SK-N-SH (cell line): Measurements from ENCODE around the gene RAPGEF1.

Experiments
- CTCF ChIP-seq: fragments of 200-600 bp; sonication (generic); IDR thresholded peaks from 2 replicates; pipeline ENCODE4 v1.6.1; 2017; ENCODE audit warnings: antibody characterized with exemption, mild to moderate bottlenecking, moderate library complexity
- EP300 ChIP-seq, 2 experiments: IDR thresholded peaks; 2 replicates each; pipeline versions ENCODE4 v1.4.0 to v1.6.1; 2012; ENCODE audit warnings: borderline replicate concordance in 1 of 2, low read depth in 1 of 2, low read length in 1 of 2
- FOXM1 ChIP-seq: IDR thresholded peaks from 2 replicates; pipeline ENCODE4 v1.4.0; 2012; ENCODE audit warnings: low read depth, mild to moderate bottlenecking
- MAX ChIP-seq: IDR thresholded peaks from 2 replicates; pipeline ENCODE4 v1.4.0; 2012; ENCODE audit warnings: low read depth
- MXI1 ChIP-seq: IDR thresholded peaks from 2 replicates; pipeline ENCODE4 v1.6.1; 2012; ENCODE audit warnings: mild to moderate bottlenecking, low read depth, low read length, improper control_type of control experiment
- RAD21 ChIP-seq: IDR thresholded peaks from 2 replicates; pipeline ENCODE4 v1.6.1; 2012; ENCODE audit warnings: mild to moderate bottlenecking, low read length
- RCOR1 ChIP-seq: fragments of 150-350 bp; IDR thresholded peaks from 2 replicates; pipeline ENCODE4 v1.6.1; 2017; ENCODE audit warnings: antibody characterized with exemption, low read length
- RFX5 ChIP-seq: IDR thresholded peaks from 2 replicates; pipeline ENCODE4 v1.6.1; 2012; ENCODE audit warnings: mild to moderate bottlenecking, improper control_type of control experiment, low read length
- RXRA ChIP-seq: IDR thresholded peaks from 2 replicates; pipeline ENCODE4 v1.4.0; 2012; ENCODE audit warnings: low read depth, mild to moderate bottlenecking, borderline replicate concordance
- SIN3A ChIP-seq: IDR thresholded peaks from 2 replicates; pipeline ENCODE4 v1.6.1; 2012; ENCODE audit warnings: low read depth, mild to moderate bottlenecking, low read length, moderate library complexity, borderline replicate concordance
- TAF1 ChIP-seq: IDR thresholded peaks from 2 replicates; pipeline ENCODE4 v1.6.1; 2012; ENCODE audit warnings: low read depth, mild to moderate bottlenecking, low read length, moderate library complexity, borderline replicate concordance
- YY1 ChIP-seq: IDR thresholded peaks from 2 replicates; pipeline ENCODE4 v1.4.0; 2012; ENCODE audit warnings: low read depth, mild to moderate bottlenecking

GRCh38 chr9:131579789-131580211 is 160.1 kb downstream of the RAPGEF1 start:
- no peak for TF ChIP-seq RAD21
- no peak for TF ChIP-seq CTCF
- no peak for TF ChIP-seq RXRA
- no peak for TF ChIP-seq EP300 (IDR thresholded peaks at IDR 0.05; ENCODE audit: borderline replicate concordance in 1 of 2, low read depth in 1 of 2, low read length in 1 of 2)
- no peak for TF ChIP-seq MAX
- no peak for TF ChIP-seq RFX5
- TF ChIP-seq MXI1: no peak
- TF ChIP-seq RCOR1: no peak
- no peak for TF ChIP-seq SIN3A
- TF ChIP-seq YY1: no peak
- TF ChIP-seq FOXM1: no peak
- TF ChIP-seq TAF1: no peak
